GM18870 (cell line): ENCODE data around the gene OSBPL6.

Experiments used
- ATAC-seq: cut with Tn5 transposase; IDR thresholded peaks from one replicate; pipeline ENCODE4 v1.9.1; 2021; ENCODE audit warnings: moderate library complexity; ENCODE audit not compliant: unreplicated experiment

OSBPL6 gene

GRCh38 chr2:178269438-178270224 is 75.3 kb downstream of the OSBPL6 start:
- ATAC-seq: no peak

DNA sequence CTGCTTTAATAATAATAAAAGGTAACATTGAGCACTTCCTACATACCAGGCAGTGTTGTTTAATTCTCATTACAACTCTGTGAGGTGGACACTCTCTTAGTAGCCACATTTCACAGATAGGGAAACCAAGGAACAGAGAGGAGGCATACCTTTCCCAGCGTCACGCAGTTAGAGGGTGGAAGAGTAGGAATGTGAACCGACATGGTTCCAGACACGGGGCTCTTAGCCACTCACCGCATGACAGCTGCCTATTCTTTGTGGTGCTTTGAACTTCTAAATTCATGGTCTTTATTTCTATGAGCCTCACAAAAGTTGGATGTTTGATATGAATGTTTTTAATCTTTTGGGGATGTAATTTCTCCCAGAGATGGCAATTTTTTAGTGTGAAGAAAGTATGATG is 76.0 kb downstream of the OSBPL6 start:
- ATAC-seq: no peak

- no peak for ATAC-seq
Measured at GRCh38 chr2:178271094-178271493, 76.8 kb downstream of the OSBPL6 start.

DNA sequence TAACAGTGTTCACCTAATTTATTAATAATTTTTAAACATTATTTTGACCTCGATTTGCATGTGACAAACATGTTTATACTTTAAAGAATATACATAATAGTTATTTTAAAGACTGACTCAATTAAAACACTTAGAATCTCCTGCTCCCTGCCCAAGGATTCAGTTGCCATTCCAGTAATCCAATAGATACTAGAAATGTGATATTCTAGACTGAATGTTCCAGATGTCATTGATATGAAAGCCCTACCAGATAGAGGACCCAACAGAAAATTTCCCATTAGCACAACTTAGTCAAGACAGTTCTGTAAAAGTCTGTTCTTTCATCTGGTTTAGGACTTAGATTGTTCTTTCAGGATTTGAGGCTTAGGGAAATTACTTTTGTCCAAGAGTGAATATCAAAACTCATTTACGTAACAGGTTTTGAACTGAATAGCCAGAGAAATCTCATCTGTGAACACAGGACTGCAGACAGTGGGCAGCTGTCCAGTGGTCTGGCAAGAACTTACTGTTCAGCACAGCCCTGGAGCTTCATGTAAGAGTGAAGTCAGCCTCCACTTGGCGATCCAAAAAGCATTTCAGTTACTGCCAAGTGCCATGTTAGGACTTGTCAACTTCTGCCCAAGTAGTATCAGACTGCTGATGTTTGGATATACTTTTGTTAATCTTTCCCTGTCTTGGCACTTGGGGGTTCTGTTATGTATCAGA is 77.5 kb downstream of the OSBPL6 start:
- ATAC-seq: no peak

DNA sequence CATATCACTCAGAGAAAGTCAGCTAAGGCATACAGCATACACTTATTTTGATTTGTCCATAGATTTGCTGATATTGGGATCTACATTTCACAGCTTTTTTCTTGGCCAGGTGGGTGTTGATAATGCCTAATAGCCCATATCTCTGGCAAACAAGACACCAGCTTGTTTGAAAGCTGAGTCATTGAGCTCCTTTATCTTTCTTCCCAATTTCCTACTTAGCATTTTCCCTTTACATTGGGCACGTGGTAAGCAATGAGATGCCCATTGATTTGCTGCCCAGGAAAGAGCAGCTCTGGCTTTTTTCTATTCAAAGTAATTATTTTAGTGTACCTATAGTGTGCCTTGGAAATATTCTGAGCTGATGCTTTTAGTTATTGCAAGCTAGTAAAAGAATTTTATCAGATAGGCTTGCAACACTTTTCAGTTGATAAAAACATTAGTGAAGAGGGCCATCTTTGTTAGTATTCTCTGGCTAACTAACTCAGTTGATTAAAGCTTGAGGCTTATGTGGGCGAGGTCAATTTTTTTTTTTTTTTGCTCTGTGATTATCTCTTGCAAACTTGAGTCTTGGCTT is 79.6 kb downstream of the OSBPL6 start:
- ATAC-seq: no peak

GRCh38 chr2:178275600-178275999 is 81.3 kb downstream of the OSBPL6 start:
- ATAC-seq: no peak

DNA sequence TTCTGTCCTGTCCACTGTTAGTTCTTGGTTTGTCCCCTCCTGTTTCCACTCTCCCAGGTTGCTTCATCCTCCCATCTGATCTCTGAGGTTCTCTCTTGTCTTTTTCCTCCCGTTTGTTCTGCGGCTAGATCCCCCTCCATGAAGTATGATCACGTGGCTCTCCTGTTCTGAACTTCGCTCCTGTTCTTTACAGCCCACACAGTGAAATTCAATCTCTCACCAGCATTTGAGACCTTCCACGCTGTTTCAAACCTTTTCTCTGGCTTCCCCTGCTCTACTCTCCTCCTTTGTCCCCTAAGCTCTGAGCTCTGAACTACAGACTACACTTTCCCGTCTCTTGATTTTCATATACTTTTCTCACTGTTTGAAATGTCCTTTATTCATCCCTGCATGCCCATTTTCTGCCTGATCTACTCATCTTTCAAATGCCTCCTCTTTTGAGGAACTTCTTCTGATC is 83.5 kb downstream of the OSBPL6 start:
- no peak for ATAC-seq

DNA sequence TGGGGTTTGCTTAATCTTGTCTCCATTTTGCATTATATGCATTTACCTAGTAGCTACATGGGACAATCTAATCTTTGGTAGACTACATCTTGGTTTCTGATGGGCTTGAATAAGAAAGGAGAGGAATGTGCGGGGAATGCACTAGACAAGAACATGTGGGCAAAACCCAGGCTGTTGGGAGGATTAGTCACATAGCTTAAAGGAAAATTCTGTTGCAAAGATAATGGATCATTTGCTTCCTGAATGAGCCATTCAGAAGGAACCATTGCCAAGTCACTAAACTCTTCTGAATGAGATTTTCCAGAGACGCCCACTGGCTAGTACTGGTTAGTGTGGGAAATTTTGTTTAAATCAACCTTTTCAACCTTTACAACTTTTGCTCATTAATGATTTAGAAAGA is 84.8 kb downstream of the OSBPL6 start:
- ATAC-seq: no peak

- ATAC-seq: no peak
Measured at GRCh38 chr2:178279636-178280035, 85.3 kb downstream of the OSBPL6 start.

DNA sequence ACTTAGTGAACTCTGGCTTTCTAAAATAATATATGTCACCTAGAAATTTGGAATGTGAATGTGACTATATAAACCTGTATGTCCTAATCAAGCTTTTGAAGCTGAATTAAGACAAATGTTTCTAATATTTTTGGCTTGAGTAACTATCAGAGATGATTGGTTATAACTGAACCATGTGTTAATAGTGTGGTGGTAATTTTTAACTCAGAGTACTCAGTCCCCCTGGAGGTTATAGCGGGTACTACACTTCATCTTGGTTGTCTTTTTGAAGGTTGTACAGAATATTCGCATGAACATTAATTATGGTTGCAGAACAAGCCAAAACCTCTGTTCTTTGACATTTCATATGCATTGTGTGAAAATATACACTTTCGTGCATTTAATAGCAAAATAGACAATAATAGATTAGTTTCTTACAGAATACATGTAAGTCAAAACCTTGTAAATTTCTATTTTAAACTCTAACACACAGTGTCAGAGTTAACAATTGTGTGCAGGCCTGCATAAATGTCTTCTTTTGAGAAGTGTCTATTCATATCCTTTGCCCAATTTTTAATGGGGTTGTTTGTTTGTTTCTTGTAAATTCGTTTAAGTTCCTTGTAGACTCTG is 86.0 kb downstream of the OSBPL6 start:
- peak; percentile 85 for ATAC-seq

DNA sequence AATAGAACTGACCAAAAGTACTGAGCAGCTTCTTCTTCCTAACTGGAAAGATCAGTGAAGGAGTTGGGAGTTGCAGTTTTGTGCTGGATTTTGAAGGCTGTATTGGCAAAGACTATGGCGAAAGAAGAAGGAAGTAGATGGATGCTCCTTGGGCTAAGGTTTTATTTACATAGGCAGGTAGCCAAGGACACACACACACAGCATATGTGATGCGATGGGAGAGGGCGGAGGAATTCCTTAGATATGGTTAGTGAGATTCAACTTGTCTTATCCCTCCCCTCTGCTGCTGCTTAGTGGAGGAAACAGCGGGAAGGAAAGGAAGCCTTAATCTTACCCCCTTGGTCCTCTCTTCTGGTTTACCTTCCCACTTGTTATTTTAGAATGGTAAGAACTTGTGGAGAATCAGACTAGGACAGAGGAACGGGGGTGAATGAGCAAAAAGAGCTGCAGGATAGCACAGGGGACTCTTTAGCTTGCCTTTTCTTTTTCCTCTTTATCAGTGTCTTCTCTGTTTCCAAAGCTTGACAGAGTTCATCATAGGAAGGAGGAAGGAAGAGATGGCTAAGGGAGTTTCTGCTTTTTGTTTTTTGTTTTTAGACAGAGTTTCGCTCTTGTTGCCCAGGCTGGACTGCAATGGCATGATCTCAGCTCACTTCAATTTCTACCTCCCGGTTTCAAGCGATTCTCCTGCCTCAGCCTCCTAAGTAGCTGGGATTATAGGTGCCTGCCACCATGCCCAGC is 87.9 kb downstream of the OSBPL6 start:
- ATAC-seq: no peak

DNA sequence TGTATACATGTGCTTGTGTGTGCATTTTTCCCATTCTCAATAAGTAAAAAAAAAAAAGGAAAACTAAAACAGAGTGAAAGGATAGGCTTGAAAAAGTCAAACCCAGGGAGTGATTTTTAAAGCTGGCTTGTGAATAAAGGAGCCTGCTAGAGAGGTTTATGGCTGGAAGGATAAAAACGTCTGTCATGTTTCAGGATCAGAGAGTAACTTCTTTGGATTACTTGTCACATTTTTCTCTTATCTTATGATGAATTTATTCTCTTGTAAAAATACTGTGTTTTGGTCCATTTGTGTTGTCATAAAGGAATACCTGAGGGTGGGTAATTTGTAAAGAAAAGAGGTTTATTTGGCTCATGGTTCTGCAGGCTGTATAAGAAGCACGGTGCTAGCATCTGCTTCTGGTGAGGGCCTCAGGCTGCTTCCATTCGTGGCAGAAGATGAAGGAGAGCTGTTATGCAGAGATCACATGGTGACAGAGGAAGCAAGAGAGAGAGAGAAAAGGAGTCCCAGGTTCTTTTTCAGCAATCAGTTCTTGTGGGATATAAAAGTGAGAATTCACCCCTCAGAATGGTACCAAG is 89.1 kb downstream of the OSBPL6 start:
- no peak for ATAC-seq

DNA sequence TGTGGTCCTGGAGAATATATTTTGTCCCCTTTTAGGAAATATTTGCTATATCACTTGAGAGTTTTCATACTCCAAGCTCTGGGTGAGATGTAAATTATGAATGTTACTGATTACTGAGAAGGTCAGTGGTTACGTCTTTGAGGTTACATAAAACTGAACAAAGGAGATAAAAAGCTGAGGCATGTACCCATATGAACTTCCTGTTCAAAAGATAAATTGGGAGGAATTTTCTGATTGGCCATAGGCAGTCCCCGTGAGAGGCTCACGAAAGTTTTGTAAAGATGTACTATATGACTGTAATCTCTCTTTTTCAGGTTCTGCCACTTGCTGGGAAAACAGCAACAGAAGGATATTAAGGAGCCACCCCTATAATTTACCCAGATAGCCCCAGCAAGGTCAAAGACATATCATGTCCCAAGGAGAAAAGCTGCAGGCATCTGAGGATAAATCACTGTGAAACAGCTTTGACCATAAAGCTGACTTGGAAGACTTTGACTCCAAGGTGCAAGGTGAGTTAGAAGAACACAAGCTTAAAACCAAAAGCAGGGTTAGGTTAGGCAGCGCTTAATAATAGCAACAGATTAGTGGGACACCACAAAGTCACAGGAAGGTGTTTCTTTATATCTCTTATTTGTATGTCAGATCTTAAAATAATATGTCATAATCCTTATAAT is 90.4 kb downstream of the OSBPL6 start:
- no peak for ATAC-seq

GRCh38 chr2:178285287-178285615 is 90.9 kb downstream of the OSBPL6 start:
- ATAC-seq: no peak

DNA sequence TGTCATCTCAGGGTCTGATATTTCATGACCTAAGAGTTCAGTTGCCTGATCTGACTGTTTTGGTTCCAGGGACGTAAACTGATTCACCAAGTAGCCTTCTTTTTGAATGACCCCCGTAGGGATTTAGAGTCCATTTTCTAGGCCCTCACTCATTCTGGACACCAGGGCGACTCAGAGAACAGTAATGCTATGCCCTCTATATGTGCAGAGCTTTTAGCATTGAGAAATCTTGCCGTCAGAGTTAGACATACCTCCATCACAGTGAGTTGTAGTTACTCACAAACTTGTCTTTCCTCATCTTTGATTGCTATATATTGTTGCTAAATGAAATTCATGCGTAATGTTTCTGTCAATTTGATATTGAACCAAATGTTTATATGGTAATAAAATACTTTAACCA is 92.3 kb downstream of the OSBPL6 start:
- ATAC-seq: no peak

DNA sequence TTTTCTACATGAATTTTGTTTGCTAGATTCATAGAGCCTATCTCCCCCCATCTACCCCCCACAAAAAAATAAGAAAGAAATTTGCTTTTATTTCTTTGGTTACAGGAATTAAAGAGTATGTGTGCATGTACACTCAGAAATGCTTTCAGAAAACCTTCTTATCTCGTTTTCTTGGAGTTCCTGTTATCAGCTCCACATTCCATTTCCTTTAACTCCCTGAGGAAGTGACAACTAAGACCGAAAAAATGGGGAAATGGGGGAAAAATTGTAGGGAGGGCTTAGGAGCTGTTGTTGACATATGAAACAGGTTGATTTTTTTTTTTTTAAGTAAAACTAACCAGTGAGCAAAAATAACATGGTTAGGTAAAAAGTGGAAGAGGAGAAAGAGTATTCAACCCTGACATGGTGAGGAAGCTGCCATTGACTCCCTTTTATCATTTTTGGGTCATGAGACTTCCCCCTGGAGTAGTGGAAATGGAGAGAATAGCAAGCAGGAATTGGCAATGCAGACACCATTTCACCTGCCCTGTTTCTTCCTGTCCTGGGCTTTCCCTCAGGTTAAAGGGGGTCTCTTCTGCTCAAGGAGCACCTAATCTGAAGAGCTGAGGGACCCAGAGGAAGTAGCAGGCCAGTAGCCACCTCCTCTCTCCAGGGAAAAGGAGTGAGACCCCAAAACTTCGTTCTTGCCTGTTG is 93.5 kb downstream of the OSBPL6 start:
- no peak for ATAC-seq

GRCh38 chr2:178291703-178292102 is 97.4 kb downstream of the OSBPL6 start:
- no peak for ATAC-seq

GRCh38 chr2:178292586-178292985 is 98.3 kb downstream of the OSBPL6 start:
- no peak for ATAC-seq

DNA sequence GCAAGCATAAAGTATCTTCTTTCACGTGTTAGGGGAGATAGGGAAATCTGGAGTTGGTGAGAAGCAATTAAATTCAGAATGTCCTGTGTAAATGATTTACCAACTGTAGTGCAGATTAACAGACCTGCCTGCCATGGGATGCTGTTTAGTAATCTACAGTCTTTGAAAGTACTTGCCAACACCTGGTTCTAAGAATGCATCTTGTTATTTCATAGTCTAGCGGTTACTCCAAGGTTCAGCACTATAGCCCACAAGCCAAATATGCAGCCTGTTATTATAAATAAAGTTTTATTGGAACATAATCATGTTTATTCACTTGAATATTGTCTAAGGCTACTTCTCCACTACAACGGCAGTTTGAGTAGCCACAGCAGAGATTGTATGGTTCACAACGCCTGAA is 100.8 kb downstream of the OSBPL6 start:
- no peak for ATAC-seq

DNA sequence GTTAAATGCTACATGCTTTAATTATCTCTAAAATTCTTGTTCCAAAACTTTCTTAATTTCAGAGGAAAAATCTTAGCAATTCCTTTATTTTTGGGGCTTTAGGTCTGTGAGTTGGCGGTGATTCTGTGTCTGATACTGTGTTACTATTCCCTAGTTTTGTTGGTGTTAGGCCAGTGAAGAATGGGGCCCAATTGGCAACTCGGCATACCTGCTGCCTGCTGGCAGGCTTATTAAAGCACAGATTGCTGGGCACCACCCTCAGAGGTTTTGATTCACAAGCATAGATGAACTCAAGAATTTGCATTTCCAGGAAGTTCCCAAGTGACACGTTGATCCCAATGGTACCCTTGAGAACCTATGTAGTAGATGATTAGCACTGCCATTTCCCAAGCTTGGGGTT is 101.6 kb downstream of the OSBPL6 start:
- no peak for ATAC-seq
